Hepatocyte (in vitro differentiated cells): ENCODE measurements around the gene PCSK6. TPM values are rescaled to one million over a fixed set of nuclear protein-coding genes. Genes with fewer than 3 reads are reported as not detected.
A peak's percentile ranks its signal among the peaks of the same experiment; 100 is the strongest.

Source experiments
- DNase-seq: peaks from one replicate; pipeline ENCODE4 v3.0.0-alpha.2; 2016; ENCODE audit warnings: low spot score
- H2AFZ ChIP-seq: fragments of 200-600 bp; sonication (generic); 2 replicates; pipeline ENCODE4 v1.6.0; 2016; ENCODE audit warnings: antibody characterized with exemption, mild to moderate bottlenecking
- H3K27ac ChIP-seq: fragments of 200-600 bp; sonication (generic); 2 replicates; pipeline ENCODE4 v1.5.1; 2016; ENCODE audit warnings: mild to moderate bottlenecking
- H3K27me3 ChIP-seq: fragments of 200-600 bp; sonication (generic); 2 replicates; pipeline ENCODE4 v1.6.1; 2016
- H3K36me3 ChIP-seq: fragments of 200-600 bp; sonication (generic); replicated peaks from 2 replicates; pipeline ENCODE4 v1.5.1; 2016; ENCODE audit warnings: low read depth; ENCODE audit not compliant: insufficient read depth
- H3K4me1 ChIP-seq: fragments of 200-600 bp; sonication (generic); 2 replicates; pipeline ENCODE4 v1.5.1; 2016; ENCODE audit warnings: mild to moderate bottlenecking, moderate library complexity; ENCODE audit not compliant: insufficient read depth
- H3K4me2 ChIP-seq: fragments of 200-600 bp; sonication (generic); 2 replicates; pipeline ENCODE4 v1.6.0; 2016
- H3K4me3 ChIP-seq: fragments of 200-600 bp; sonication (generic); 2 replicates; pipeline ENCODE4 v1.5.1; 2016; ENCODE audit warnings: mild to moderate bottlenecking
- H3K79me2 ChIP-seq: fragments of 200-600 bp; sonication (generic); 2 replicates; pipeline ENCODE4 v1.6.0; 2017; ENCODE audit warnings: mild to moderate bottlenecking
- H3K9me2 ChIP-seq: fragments of 200-600 bp; sonication (generic); replicated peaks from 2 replicates; pipeline ENCODE4 v1.6.0; 2017; ENCODE audit warnings: mild to moderate bottlenecking; ENCODE audit not compliant: insufficient read depth
- H3K9me3 ChIP-seq: fragments of 200-600 bp; sonication (generic); 2 replicates; pipeline ENCODE4 v1.5.1; 2016; ENCODE audit warnings: low read depth, mild to moderate bottlenecking
- H4K20me1 ChIP-seq: fragments of 200-600 bp; sonication (generic); 2 replicates; pipeline ENCODE4 v1.6.0; 2016; ENCODE audit warnings: mild to moderate bottlenecking; ENCODE audit not compliant: insufficient read depth, poor library complexity, severe bottlenecking
- EZH2 ChIP-seq: fragments of 200-600 bp; sonication (generic); IDR thresholded peaks from 2 replicates; pipeline ENCODE4 v1.6.1; 2016; ENCODE audit warnings: antibody characterized with exemption, mild to moderate bottlenecking, borderline replicate concordance
- EZH2phosphoT487 ChIP-seq: fragments of 200-600 bp; sonication (generic); IDR thresholded peaks from one replicate; pipeline ENCODE4 v1.6.1; 2018; ENCODE audit warnings: antibody characterized with exemption, mild to moderate bottlenecking, low read depth, moderate library complexity; ENCODE audit not compliant: unreplicated experiment, severe bottlenecking
- WGBS: methylation state at CpG from one replicate; pipeline ENCODE4 v1.1.6; 2016; ENCODE audit warnings: low lambda C conversion rate; ENCODE audit errors: missing lambda C conversion rate; 5-methylcytosine and 5-hydroxymethylcytosine counted together
- polyA plus RNA-seq: library from polyadenylated mRNA; unstranded; fragments of >200 nt; fragmentation: Nextera tagmentation; extraction: Ambion mirVana; gene quantifications from 2 replicates; pipeline ENCODE4 v1.2.1, GENCODE V29; 2016
- total RNA-seq: library from RNA; depleted of rRNA; stranded (reverse); fragments of >200 nt; gene quantifications from 2 replicates; pipeline ENCODE4 v1.2.3, GENCODE V29; 2014
- TF ChIP-seq, protein P1 (sequence below): fragments of 200-600 bp; sonication (generic); IDR thresholded peaks from 2 replicates; pipeline ENCODE4 v1.5.1; 2016; ENCODE audit warnings: antibody characterized with exemption, mild to moderate bottlenecking; ENCODE audit not compliant: poor library complexity

The PCSK6 gene
- total and polyA plus RNA-seq, 2 experiments from 2014 or later, result 31.7 to 40.5 TPM

DNA sequence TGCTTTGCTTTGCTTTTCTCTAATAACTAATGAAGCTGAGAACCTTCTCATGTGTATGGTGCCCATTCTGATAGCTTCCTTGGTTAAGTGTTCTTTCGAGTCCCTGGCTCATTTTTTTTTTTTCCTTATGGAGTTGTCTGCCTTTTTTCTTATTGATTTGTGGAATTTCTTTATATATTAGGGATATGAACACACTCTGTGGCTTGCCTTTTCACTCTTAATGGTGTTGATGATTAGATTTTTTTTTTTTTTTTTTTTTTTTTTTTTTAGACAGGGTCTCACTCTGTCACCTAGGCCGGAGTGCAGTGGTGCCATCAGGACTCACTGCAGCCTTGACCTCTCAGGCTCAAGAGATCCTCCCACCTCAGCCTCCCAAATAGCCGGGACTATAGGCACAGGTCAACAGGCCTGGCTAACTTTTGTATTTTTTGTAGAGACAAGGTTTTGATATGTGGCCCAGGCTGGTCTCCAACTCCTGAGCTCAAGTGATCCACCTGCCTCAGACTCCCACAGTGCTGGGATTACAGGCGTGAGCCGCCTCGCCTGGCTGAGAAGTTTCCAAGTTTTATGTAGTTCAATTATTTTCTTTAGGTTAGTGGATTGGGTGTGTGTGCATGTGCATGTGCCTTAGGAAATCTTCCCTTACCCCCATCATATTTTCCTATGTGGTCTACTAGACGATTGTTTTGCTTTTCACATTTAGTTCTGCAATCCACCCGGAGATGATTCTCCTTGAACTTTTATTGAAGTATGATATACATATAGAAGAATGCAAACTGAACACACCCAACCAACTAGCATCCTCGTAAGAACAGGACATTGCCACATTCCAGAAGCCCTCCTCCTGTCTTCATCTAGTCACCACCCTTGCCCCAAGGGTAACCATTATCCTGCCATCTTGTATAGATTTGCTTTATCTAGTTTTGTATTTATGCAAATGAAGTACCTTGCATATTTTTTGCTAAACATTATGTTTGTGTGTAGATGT, 192.8 kb downstream of the PCSK6 start:
- Histone ChIP-seq H3K9me3 (no peaks in the 10 kb centered on the region), H2AFZ (peak overlapping the region; percentile 64), H3K27ac (peak overlapping the region; percentile 98), H3K36me3 (no peaks in the 10 kb centered on the region), H3K79me2 (peaks cover 40% of the 10 kb centered on the region), H3K27me3 (no peaks in the 10 kb centered on the region), H3K9me2 (no peaks in the 10 kb centered on the region), H4K20me1 (peaks cover 22% of the 10 kb centered on the region), H3K4me1 (peaks cover 21% of the 10 kb centered on the region), H3K4me3 (no peak overlapping the region), H3K4me2 (peak overlapping the region; percentile 86)
- WGBS, result 92% methylated on average over 8 of the region's 9 CpGs
- DNase-seq, result no peak
- TF ChIP-seq EZH2, result no peak
- no peak for TF ChIP-seq EZH2phosphoT487
- TF ChIP-seq, protein P1, sequence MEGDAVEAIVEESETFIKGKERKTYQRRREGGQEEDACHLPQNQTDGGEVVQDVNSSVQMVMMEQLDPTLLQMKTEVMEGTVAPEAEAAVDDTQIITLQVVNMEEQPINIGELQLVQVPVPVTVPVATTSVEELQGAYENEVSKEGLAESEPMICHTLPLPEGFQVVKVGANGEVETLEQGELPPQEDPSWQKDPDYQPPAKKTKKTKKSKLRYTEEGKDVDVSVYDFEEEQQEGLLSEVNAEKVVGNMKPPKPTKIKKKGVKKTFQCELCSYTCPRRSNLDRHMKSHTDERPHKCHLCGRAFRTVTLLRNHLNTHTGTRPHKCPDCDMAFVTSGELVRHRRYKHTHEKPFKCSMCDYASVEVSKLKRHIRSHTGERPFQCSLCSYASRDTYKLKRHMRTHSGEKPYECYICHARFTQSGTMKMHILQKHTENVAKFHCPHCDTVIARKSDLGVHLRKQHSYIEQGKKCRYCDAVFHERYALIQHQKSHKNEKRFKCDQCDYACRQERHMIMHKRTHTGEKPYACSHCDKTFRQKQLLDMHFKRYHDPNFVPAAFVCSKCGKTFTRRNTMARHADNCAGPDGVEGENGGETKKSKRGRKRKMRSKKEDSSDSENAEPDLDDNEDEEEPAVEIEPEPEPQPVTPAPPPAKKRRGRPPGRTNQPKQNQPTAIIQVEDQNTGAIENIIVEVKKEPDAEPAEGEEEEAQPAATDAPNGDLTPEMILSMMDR, result no peak

DNA sequence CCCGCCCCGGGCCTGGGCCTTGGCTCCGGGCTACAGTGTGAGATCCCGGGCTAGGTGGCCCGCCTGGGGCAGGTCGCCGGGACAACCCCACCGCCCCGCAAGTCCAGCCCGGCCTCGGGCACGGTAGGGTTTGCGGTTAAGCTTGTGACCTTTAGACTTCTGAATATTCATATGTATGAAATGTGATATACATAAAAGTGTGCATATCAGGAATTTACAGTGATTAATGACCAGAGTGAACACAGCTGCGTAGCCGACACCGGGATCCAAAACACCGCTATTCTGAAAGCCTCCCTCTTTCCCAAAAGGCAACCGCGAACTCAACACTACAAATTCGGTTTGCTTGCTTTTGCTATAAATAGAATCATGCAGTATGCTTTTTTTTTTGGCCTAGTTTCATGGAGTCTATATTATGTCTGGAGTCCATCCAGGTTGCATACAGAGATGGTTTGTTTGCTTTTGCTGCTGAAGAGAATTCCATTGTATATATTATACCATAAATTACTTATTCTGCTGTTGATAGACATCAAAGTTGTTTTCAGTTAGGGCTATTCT, 193.8 kb downstream of the PCSK6 start:
- H3K79me2 ChIP-seq, result peaks cover 51% of the 10 kb centered on the region
- DNase-seq, result peak; percentile 26

DNA sequence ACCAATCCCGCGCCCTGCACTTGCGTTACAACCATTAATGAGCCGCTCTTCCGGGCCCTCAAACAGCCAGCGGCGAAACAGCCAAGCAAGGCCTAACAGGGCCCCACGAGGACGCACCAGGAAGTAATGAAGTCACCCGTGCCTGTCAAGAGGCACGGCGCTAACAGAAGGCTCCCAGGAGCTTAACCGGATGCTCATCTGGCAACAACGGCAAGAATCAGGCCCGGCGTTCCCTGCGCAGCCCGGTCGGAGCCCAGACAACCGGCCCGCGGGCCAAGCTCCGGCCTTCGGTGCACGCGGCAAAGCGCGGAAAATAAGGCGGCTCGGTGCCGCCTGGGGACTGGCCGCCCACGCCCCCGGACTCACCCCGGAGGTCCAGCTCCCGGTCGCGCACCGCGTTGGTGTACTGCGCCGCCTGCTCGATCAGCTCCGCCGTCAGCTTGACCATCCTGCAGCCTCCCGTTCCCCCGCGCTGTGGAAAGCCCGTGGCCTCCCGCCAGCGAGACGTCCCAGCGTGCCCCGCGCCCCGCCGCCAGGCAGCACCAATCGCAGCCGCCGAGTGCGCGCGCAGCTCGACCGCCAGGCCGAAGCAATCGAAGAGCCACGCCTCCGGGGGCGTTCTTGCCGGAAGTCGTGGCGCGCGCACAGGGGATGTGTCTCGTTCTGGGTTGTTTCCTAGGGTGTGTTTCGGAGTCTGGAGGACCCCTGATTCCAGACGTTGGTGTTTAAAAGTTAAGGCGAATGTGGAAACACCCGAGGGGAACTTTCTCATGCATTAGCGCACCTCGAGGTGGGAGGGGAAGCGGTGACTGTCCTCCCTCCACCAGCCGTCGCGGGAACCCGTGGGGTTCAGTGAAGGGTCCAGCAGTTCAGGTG, 194.5 kb downstream of the PCSK6 start, which contains the start of gene SNRPA1:
SNRPA1 (minus strand) TSS at position 518 of the 876 bp plus-strand sequence; CDS start at position 448, 70 bp downstream.
- Histone ChIP-seq H4K20me1 (peaks cover 28% of the 10 kb centered on the region), H3K79me2 (peaks cover 58% of the 10 kb centered on the region), H3K4me3 (peak within 1 kb of the TSS; percentile 79), H3K4me1 (peaks cover 21% of the 10 kb centered on the region), H3K9me3 (no peaks in the 10 kb centered on the region), H3K4me2 (peak within 1 kb of the TSS; percentile 93), H3K36me3 (no peaks in the 10 kb centered on the region), H3K27ac (peak within 1 kb of the TSS; percentile 98), H3K9me2 (no peaks in the 10 kb centered on the region), H3K27me3 (no peaks in the 10 kb centered on the region), H2AFZ (peak within 1 kb of the TSS; percentile 76)
- peak; percentile 100 for DNase-seq
- 1% methylated on average over 84 of the region's 87 CpGs for WGBS
- no peak for TF ChIP-seq EZH2
- TF ChIP-seq, protein P1, result no peak
- no peak for TF ChIP-seq EZH2phosphoT487

More for the DNA sequence above, 193.8 kb downstream of the PCSK6 start:
- no peaks in the 10 kb centered on the region for H3K36me3 ChIP-seq
- peak overlapping the region; percentile 98 for H3K27ac ChIP-seq
- peak overlapping the region; percentile 69 for H3K4me3 ChIP-seq
- peaks cover 21% of the 10 kb centered on the region for H3K4me1 ChIP-seq
- H3K4me2 ChIP-seq, result peak overlapping the region; percentile 86
- WGBS, result 3% methylated on average over 20 of the region's 20 CpGs
- H3K9me2 ChIP-seq, result no peaks in the 10 kb centered on the region
- H3K27me3 ChIP-seq, result no peaks in the 10 kb centered on the region
- peak overlapping the region; percentile 64 for H2AFZ ChIP-seq
- no peaks in the 10 kb centered on the region for H3K9me3 ChIP-seq
- TF ChIP-seq, protein P1, result no peak
- TF ChIP-seq EZH2 (no peak), EZH2phosphoT487 (no peak)
- peaks cover 28% of the 10 kb centered on the region for H4K20me1 ChIP-seq
